GM21360 (cell line): ENCODE results near the gene TNS2.

Experiments used
- ATAC-seq: cut with Tn5 transposase; IDR thresholded peaks from one replicate; pipeline ENCODE4 v1.9.1; 2021; ENCODE audit warnings: mild to moderate bottlenecking, moderate library complexity; ENCODE audit not compliant: unreplicated experiment

Gene TNS2

DNA sequence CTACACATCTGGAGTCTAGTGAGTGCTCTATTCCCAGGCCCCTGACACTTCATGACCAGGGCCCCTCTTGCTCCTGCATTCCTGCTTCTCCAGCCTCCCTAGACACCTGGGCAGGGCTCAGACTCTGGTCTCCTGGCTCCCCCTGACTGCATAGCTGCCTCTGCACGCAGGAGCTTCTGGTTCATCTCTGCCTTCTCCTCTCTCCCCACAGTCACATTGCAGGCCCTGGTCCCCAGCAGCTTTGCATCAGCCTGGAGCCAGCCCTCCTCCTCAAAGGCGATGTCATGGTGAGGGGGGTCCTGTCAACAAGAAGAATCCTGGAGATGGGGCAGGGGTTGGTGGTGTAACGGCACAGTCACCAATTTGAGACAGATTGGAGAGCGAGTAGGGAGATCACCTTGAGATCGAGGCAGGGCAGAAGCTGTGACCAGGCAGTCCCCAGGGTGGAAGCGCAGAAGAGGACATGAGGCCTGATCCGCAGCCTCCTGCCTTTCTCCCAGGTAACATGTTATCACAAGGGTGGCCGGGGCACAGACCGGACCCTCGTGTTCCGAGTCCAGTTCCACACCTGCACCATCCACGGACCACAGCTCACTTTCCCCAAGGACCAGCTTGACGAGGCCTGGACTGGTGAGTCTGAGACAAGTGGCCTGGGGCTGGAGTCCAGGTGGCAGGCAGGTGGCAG, 8.1 kb downstream of the TNS2 start:
- ATAC-seq = no peak

DNA sequence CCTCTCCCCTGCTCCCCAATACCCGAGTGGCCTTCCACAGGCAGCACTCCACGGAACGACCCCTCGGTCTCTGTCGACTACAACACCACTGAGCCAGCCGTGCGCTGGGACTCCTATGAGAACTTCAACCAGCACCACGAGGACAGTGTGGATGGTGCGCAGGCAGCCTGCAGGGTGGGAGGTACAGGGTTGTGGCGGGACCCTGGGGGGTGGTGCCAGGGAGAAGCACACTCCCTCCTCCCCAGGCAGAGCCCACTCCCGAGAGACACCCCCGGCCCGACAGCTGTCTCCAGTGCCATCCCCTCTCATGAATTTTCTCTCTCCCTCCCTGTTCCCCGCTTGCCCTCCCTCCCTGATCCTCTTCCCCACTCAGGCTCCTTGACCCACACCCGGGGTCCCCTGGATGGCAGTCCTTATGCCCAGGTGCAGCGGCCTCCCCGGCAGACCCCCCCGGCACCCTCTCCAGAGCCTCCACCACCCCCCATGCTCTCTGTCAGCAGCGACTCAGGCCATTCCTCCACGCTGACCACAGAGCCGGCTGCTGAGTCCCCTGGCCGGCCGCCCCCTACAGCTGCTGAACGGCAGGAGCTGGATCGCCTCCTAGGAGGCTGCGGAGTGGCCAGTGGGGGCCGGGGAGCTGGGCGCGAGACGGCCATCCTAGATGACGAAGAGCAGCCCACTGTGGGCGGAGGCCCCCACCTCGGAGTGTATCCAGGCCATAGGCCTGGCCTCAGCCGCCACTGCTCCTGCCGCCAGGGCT, 9.0 kb downstream of the TNS2 start:
- ATAC-seq = no peak

DNA sequence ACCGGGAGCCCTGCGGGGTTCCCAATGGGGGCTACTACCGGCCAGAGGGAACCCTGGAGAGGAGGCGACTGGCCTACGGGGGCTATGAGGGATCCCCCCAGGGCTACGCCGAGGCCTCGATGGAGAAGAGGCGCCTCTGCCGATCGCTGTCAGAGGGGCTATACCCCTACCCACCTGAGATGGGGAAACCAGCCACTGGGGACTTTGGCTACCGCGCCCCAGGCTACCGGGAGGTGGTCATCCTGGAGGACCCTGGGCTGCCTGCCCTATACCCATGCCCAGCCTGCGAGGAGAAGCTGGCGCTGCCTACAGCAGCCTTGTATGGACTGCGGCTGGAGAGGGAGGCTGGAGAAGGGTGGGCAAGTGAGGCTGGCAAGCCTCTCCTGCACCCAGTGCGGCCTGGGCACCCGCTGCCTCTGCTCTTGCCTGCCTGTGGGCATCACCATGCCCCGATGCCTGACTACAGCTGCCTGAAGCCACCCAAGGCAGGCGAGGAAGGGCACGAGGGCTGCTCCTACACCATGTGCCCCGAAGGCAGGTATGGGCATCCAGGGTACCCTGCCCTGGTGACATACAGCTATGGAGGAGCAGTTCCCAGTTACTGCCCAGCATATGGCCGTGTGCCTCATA, 9.7 kb downstream of the TNS2 start:
- ATAC-seq = no peak

DNA sequence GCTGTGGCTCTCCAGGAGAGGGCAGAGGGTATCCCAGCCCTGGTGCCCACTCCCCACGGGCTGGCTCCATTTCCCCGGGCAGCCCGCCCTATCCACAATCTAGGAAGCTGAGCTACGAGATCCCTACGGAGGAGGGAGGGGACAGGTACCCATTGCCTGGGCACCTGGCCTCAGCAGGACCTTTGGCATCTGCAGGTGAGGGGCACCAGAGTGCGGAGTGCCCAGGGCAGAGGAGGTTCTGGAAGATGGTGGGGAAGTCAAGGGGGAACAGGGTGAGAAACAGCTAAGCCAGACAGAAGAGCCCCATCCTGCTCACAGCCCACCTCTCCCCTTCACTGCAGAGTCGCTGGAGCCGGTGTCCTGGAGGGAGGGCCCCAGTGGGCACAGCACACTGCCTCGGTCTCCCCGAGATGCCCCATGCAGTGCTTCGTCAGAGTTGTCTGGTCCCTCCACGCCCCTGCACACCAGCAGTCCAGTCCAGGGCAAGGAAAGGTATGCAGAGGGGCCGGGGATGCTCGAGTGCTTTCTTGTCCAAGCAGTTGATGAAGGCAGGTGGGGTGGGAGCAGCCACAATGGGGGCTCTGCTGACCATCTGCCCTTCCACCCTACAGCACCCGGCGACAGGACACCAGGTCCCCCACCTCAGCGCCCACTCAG, 10.3 kb downstream of the TNS2 start:
- ATAC-seq = no peak

DNA sequence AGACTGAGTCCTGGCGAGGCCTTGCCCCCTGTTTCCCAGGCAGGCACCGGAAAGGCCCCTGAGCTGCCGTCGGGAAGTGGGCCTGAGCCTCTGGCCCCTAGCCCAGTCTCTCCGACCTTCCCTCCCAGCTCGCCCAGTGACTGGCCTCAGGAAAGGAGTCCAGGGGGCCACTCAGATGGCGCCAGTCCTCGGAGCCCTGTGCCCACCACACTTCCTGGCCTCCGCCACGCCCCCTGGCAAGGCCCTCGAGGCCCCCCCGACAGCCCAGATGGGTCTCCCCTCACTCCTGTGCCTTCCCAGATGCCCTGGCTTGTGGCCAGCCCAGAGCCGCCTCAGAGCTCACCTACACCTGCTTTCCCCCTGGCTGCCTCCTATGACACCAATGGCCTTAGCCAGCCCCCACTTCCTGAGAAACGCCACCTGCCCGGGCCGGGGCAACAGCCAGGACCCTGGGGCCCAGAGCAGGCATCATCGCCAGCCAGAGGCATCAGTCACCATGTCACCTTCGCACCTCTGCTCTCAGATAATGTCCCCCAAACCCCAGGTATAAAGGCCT, 10.9 kb downstream of the TNS2 start:
- ATAC-seq = no peak

DNA sequence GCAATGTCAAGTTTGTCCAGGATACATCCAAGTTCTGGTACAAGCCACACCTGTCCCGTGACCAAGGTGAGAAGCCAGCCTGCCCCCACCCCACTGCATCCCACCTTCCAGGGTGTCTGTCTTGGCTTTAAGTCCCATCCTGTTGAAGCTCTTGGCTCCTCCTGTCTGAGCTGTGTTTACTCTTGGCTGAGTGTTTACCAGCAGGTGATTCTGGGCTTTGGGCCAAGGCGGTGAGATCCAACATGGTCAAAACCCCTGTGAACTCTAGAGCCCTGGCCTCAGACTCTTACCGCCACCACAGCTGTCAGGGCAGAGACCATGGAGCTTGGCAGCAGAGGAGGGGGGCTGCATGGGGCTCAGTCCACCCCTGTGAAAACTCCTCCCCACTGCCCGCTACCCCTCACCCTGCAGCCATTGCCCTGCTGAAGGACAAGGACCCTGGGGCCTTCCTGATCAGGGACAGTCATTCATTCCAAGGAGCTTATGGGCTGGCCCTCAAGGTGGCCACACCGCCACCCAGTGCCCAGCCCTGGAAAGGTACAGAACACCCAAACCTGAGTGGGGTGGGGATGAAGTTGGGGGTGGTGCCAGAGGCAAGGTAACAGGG, 11.6 kb downstream of the TNS2 start:
- ATAC-seq = no peak

DNA sequence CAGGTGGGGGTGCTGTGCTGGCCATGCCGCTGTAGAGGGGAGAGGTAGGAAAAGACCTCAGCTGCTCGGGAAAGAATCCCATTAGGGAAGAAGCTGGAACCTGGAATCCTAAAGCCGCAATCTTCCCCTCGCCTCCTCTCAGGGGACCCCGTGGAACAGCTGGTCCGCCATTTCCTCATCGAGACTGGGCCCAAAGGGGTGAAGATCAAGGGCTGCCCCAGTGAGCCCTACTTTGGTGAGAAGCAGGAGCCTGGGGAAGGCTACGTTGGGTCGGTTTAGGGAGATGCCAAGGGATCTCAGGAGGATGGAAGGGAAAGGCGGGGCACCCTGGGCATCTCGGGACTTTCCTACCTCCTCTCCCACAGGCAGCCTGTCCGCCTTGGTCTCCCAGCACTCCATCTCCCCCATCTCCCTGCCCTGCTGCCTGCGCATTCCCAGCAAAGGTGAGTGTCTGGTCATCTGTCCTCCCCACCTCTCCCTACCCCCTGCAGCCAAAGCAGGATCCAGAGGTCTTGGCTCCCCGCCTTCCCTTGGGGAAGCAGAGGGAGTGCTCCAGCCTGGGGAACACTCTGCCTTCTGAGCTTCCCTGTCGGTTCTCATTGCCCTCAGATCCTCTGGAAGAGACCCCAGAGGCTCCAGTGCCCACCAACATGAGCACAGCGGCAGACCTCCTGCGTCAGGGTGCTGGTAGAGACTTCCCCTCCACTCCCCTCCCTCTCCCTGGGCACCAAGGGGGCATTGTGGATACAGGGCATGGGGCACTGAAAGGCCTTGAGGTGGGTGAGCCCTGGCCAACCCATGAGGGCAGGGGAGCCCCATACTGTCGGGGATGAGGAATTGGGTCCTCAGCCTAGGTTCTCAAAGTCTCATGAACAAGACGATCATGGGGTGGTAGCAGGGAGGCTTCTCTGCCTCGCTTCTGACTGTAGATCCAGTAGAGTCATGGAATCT, 12.4 kb downstream of the TNS2 start:
- ATAC-seq = no peak

DNA sequence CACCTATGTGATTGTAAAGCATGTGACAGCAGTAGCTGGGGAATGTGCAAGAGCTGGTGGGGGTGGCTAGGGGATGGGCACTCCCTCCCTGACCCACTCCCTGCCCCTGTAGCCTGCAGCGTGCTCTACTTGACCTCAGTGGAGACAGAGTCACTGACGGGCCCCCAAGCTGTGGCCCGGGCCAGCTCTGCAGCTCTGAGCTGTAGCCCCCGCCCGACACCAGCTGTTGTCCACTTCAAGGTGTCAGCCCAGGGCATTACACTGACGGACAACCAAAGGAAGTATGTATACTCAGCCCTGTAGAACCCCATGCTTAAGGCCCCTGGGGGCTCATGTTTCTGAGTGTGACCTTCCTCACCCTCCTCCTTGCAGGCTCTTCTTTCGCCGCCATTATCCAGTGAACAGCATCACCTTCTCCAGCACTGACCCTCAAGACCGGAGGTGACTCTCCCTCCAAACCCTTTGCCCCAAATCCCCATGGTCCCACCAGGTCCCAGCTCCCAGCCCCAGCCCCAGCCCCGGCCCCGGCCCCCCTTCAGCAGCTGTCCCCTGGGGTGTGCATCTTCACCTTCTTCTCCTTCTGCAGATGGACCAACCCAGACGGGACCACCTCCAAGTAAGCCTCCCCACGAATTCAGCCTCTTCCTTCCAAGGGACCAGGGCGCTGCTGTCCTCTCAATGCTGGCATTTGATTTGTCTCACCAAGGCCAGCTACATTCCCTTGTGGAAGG, 13.3 kb downstream of the TNS2 start:
- no peak for ATAC-seq

DNA sequence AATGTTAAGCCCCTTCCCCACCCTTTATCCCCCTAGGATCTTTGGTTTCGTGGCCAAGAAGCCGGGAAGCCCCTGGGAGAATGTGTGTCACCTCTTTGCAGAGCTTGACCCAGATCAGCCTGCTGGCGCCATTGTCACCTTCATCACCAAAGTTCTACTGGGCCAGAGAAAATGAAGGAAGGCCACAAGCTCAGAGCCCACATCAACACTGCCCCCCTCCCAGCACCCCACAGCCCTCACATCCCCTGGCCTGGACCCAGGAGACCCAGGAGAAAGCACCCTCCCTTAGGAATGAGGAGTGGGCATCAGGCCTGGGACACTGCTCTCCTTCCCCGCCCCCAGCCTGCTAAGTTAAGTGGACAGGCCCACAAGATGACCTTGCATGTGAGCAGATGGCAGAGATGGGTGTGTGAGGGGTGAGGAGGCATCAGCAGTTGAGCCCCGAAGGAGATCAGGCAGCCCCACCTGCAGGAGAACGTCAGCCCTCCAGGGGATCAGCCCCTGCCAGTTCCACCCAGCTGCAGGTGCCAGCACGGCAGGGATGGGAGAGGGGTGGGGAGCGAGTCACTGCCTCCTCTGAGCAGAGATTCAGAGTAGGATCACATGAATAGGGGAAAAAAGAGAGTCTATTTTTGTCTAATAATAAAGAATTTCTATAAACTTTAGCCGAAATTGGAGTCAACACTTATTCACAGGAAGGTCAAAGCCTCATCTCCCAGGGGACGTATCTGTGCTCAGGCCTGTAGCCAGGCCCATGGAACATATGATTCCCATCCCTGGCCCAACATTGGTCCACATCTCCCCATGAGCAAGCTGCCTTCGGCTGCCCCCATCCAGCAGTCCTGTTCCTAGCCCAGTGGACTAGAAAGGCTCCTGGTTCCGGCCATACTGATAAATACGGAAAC, 14.1 kb downstream of the TNS2 start:
- ATAC-seq = no peak

DNA sequence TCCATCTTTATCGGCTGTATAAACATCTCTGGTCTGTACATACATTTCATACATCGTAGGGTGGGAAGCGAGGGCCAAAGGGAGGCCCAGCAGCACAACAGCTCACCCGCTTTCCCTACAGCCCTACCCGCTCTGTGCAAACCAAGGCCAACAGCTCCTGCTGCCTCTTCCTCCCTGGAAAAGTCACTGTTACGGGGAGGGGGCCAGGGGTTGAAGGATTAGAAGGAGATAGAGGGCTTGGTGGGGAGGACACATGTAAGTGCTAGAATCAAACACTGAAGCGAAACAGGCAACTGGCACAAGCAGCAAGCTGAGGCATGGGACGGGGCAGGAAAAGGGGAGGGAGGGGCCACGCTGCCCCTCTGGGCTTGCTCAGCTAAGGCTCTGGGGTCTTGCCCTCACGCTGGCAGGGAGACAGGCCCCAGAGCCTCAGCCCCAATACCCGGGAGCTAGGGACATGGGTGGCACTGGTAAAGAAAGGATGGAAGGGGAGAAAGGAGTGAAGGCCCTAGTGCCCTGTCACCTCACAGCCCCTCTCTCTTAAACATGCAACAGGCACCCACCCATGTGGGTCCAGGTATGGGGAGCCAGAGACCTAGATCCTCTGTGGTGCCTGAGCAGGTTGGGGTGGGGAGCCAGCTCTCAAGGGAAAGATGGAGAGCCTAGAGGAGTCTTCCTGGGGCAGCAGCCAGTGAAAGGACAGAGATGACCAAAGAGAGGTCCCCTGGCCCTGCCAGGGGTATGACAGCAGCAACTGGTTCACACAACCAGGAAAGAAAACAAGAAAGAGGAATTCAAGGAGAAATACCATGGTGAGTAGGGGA, 15.0 kb downstream of the TNS2 start:
- ATAC-seq = no peak

DNA sequence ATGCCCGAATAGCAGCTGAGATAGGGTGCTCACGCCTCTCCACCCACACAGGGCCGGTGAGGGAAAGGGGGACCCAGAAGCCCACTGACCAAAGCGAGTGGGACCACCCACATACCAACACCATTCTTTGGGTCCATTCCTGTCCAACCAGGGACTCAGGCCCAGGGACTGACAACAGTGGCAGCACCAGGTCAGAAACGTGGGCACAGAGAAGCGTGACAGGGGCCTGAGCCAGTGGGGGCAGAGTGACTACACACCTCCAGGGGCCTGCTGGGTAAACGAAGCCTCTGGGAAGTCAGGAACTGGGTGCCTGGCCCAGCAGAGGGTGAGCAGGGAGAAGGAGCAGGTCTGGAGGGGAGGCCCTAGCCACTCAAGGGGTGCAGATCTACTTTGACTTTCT, 15.6 kb downstream of the TNS2 start:
- ATAC-seq = no peak

DNA sequence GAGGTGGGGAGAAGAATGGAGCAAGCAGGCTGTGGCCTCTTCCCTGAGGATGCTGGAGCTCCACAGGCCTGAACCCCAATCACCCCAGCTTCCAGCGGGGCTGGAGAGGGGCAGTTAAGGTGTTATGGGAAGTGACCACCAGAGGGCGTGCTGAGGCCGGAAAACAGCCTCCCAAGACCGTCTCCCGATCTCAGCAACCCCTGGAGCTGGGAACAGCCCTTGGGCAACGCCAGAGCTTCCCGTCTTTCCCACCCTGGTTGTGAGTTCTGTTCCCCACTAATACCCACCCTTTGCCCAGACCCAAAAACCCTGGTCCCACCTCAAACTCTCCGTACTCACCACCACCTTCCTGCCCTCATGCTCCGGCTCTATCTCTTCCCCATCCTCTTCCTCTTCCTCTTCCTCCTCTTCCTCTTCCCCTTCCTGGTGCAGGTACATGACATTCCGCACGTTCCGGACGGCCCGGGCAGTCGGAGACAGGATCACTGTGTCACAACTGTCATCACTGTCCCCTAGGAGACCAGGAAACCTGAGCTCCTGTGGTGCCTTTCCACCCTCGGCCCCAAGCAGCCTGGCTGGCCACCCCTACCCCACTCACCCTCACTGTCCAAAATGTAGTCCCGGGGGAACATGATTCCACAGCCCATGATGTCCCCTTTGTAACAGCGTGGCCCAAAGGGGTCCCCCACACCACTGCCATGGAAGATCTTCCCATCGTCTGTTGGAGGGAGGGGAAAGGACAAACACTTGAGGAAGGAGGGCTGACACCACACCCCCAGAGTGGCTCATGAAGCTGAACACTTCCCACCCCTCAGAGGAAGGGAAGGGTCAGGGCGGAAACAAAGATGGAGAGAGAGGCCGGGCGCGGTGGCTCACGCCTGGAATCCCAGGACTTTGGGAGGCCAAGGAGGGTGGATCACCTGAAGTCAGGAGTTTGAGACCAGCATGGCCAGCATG, 16.4 kb downstream of the TNS2 start:
- ATAC-seq = no peak

DNA sequence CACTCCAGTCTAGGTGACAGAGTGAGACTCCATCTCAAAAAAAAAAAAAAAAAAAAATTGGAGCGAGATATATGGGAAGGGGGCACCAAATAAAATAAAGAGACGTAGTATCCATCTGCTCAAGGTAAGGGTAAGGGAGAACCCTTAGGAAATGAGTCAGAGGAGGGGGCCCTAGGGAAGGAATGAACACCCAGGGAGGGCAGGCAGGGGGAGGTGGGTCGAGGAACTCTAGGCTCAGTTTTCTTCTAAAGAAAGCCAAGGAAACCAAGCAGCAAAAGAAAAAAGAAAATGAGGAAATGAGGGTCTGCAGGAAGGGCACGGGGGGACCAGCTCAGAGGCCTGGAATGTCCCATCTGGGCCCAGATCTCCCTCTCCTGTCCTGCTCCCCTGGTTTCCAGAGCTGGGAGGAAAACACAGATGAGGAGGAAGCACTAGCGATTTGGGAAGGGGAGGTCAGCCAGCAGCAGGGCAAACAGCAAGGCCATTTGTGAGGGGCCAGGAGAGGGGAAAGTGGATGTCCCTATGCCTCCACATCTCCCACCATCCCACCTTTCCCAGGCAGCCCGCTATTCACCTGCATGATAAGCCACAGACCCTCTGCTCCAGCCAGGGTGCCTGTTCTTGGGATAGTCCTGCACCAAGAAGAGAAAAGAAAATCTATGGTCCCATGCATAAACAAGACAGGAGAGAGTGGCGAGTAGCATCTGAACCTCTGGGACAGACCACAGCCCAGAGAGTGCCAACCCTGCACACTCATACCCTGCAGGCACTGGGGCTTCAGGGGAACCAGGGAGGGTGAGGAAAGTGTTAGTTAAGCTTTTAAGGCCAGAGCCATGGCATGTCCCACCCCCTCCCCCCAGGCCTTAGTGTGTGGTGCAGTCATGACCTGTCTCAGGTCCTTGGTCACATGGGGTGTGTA, 17.5 kb downstream of the TNS2 start:
- no peak for ATAC-seq

DNA sequence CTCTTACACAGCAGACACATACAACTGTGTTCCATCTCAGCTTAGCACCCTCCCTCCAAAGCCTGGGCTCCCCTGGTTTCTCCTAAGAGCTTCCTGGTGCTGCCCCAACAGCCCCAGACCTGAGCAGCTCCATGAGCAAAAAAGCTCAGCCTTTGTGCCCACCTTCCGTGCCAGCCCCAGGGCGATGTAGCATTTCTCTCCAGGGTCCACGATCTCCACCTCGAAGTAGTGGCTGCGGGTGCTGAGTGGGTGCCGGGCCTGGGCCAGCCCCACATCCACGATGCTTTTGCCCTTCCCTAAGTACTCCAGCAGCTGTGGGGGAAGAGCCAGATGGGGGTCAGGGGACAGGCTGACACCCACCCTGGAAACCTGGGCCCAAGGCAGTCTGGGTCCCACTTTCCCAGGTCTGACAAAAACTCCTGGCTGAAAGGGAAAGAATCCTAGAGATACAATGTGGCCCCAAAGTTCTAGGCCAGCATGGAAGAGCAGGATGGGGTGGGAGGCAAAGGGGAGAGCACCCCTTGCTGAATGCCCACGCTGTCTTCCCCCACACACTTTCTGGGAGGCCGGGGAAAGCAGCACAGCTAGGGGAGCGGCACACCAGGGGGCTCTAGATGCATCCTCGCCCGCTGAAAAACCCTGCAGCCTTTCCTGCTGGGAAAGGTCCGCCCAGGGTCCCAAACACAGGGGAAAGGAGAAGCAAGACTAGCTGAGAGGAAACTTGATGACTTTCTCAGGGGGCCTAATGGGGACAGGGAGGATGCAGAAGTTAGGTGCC, 18.3 kb downstream of the TNS2 start:
- no peak for ATAC-seq
